ENCODE results near the gene DMAC1.

Gene DMAC1

GRCh38 chr9:7799234-7799943 is at the start of gene DMAC1:
DMAC1 (minus strand) TSS chr9:7799778; CDS start chr9:7799734, 44 bp downstream.
- peak; percentile 90 for DNase-seq

DNA sequence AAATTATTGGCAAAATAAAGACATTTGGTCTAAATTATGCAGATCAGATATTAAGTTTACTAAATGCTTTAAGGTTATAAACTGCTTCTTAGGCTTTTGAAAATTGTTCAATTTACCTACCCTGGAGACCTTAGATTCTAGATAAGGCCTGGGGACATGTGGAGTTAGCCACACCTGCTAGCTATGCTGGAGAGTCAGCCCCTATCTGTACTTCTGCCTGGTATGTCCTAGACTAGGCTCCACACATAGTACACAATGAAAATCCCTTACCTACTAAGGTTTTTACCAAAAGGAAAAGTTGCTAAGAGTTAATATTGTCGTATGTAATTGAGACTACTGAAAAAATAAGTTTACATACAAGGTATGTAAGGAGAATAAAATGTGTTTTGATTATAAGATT is 49.8 kb upstream of the DMAC1 start:
- DNase-seq = no peak

- no peak for DNase-seq
Measured at GRCh38 chr9:7848498-7848897, 48.9 kb upstream of the DMAC1 start.

DNA sequence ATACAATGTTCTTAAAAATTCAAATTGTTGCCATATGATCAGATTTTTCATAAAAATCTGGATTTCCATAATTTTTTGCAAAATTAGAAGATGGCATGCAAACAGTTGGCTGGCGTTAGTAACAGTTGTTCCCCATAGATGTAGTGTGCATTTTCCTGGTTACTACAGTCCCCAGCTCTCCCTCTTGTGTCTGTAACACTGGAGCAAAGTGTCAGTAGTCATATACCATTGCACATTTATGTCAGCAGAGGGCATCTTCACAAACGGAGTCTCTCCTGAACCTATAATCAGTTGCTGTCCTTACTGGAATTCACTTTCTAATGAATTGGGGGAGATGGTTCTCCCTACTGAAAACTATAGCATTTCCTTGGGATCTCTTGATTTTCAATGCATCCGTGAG is 44.7 kb upstream of the DMAC1 start:
- peak; percentile 18 for DNase-seq

GRCh38 chr9:7841831-7842230 is 42.3 kb upstream of the DMAC1 start:
- no peak for DNase-seq

DNA sequence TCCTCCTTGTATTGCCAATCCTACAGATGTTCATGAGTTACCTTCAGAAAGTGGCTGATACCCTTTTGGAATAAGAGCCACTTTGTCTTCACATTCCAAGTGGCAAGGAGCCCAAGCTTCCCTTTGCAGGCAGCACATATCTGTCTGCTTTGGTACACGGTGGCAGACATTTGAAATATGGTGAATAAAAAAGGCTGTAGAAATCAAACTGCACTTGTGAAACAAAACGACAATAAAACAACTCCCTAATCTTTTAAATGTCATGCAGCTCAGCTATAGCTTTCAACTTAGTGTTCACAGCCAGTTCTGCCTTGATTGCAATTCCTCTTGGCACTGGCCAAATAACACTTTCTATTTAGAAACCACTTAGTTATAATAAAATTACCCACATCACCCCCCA is 35.0 kb upstream of the DMAC1 start:
- no peak for DNase-seq

DNA sequence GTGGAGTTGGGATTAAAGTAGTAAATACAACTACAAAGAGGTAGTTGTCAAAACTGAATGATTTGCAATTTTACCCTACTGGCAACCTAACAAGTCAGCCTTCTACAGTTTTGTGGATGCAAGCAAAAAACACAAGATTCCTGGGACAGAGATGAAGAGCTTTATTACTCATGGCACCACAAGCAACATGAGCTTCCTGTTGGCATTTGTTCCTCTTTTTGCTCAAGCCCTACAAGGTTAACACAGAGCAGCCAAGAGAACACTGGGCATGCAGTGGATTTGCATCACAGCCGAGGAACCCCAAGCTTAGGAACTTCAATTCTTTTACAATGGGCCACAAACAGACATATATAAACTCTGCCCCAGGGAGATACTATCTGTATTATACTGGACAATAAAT is 28.8 kb upstream of the DMAC1 start:
- DNase-seq = no peak

DNA sequence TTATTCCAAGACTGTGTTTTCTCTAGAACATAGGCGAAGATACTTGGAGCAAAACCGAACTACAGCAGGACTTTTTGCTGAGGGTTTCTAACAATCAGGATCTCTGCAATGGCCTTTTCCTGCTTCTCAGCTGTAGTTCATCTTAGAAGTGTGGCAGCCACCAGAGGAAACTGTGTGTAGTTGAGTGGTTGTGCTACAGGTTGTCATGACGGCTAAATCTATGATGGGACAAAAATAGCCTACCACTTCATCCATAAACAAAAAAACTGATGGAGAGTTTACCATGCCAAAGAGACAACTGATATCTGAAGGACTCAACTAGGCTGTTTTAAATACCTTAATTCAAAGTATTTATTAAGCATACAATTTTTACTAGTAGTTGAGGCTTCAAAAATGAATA is 28.2 kb upstream of the DMAC1 start:
- no peak for DNase-seq

DNA sequence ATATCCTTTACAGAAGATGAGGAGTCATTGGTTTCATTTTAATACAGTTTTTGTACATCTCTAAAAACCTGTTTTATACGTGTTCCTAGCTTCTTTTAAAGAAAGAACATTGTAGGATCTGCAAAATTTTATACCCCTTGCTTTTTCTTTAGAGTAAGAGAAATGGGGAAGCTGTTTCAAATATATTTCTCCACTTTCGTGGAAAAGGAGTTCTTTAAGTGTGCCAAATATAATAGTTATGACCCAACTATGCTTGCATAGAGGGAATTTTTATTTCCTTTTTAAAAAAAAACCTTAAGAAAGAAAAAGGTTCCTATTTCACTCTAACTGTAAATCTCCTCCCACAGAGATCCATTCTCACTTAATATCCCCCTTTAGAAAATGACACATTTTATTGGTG is 27.5 kb upstream of the DMAC1 start:
- no peak for DNase-seq

GRCh38 chr9:7823651-7824050 is 24.1 kb upstream of the DMAC1 start:
- no peak for DNase-seq

- no peak for DNase-seq
Measured at GRCh38 chr9:7819984-7820383, 20.4 kb upstream of the DMAC1 start.

DNA sequence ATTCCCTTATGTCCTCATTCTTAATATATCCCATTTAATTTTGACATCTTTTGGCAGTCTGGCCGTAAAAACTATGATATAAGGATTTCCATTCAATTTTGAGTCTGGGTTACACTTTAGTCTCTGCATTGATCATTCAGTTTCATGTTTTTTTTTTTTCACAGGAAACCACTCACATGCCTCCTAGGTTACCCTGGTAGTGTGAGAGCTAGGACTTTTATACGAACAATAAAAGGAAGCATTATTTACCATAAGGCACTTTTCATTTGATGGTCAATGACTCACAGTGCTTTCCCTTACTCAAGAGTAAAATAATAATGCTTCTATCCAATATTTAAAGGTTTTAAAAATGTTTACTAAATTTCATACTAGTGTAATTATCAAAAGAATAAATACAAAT is 16.4 kb upstream of the DMAC1 start:
- no peak for DNase-seq

DNA sequence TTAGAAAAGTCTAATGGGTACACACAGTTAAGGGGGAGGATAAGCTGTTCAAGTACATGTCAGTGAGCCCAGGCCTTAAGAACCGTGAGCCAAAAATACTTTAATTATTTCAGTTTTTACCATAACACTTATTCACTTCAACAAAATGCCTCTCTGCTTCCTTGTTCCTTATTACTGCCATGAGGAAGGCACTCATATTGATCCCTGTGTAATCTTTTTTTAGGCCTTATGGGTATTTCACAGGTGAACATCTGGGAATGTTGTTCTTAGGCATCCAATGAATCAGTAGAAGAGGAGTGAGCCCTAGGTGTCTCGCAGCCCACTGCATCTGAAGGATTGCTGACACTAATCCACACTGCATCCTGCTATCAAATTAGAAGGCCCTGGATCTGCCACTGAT is 13.5 kb upstream of the DMAC1 start:
- DNase-seq = no peak

DNA sequence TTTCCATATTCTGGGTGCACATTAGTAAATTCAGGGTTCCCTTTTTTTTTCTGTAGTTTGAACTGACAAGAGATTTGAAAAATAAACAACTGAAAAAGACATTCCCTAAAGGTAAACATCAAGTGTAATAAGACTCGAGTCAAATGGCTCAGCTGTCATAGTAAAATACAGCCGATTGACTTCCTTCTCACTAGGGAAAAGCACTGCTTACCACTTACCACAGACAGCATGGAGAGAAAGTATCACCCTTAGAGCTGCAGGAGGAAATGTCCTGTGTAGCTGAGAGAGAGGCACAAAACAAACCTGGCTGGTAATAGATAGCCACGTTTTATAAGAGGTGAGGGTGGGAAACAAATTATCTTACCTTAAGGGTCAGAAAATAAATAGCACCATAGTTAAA is 12.1 kb upstream of the DMAC1 start:
- no peak for DNase-seq

DNA sequence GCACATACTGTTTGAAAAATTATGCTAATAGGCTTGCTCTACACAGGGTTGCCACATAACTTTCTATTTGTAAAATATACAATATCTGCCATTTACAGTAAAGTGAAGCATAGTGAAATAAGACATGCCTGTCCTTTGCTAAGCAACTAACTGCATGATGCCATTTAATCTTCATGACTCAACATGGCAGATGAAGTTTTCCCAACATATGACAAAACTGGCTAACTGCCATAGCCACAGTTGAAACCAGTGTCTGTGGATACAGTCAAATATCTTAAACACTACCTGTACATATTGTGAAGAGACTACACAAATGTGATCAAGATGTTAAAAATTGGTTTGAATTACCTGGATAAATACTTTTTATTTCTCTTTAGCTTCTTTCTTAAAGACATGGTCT is 3.1 kb upstream of the DMAC1 start:
- peak; percentile 23 for DNase-seq

- no peak for DNase-seq
Measured at GRCh38 chr9:7799944-7800285, 337 bp upstream of the DMAC1 start.

GRCh38 chr9:7794196-7794595 is 5.4 kb downstream of the DMAC1 start:
- no peak for DNase-seq

- no peak for DNase-seq
Measured at GRCh38 chr9:7791394-7791793, 8.2 kb downstream of the DMAC1 start.

- DNase-seq = no peak
Measured at GRCh38 chr9:7790819-7791182, 8.8 kb downstream of the DMAC1 start.

DNA sequence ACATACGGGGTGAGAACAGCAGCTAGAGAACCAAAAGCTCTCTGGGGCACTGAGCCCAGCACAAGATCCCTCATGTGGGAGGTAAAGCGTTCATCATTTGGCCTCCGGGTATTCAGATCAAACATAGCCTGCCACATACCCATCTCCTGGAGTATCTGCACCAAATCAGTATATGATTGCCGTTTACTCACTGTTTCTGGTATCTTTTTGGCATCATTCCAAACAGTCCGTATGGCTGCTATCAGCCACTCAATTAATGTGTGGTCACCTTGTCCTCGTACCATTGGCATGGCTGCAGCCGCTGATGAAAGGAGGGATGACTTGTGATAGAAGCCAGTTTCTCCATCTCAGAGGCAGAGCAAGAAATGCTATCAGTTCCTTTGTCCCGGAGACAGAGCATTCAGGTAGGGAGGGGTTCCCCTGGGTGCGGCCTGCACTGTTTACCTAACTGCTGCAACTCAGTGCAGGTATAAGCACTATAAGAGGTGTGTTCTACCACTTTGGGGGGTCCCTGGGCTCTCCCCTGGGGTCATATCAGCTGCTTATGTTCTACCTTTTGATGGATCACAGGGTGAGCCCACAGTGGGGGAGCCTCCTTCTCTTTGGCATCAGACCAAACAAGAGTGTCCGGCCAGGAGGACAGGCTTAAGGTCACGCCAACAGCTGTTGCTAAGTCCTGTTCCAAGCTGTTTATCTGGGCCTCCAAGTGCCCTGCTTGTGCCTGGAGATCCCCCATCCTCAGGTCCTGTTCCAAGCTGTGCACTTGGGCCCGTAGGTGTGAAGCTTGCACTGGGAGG is 9.4 kb downstream of the DMAC1 start:
- DNase-seq = no peak

GRCh38 chr9:7788772-7789171 is 10.8 kb downstream of the DMAC1 start:
- DNase-seq = no peak

DNA sequence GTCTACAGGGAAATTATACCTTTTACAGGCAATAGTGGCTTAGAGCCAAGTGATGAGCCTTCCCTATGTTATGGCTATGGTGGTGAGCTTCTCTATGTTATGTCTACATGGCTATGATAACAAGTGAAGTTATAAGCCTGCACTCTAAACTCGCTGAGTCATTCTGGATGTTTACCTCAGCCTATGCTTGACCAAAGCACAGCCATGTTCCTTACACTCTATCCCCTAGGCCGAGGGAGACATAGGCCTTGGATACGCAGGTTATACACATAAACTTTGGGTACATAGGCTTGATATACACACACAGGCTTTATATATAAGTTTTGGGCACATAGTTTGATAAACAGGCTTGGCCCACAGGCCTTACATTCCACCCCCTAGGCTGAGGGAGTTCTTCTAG is 13.8 kb downstream of the DMAC1 start:
- no peak for DNase-seq

- DNase-seq = no peak
Measured at GRCh38 chr9:7784472-7784871, 15.1 kb downstream of the DMAC1 start.

GRCh38 chr9:7783635-7784063 is 15.9 kb downstream of the DMAC1 start:
- no peak for DNase-seq
